Stimulated activated CD4-positive, alpha-beta T cell treated with anti-CD3 and anti-CD28 coated beads, Interleukin-4, amount 100 ng/mL, for 24 hours (primary cell): ENCODE data around the gene DIAPH2.

ENCODE experiments used
- DNase-seq: peaks from one replicate; pipeline ENCODE4 v3.0.0-alpha.2; 2020

DIAPH2 gene

GRCh38 chrX:96982161-96982560, 297.5 kb downstream of the DIAPH2 start:
- no peak for DNase-seq

GRCh38 chrX:96984538-96984937, 299.9 kb downstream of the DIAPH2 start:
- DNase-seq: no peak

- no peak for DNase-seq
Measured at GRCh38 chrX:96985046-96985445, 300.4 kb downstream of the DIAPH2 start.

GRCh38 chrX:96987228-96987627, 302.6 kb downstream of the DIAPH2 start:
- no peak for DNase-seq

GRCh38 chrX:96989830-96990571, 305.4 kb downstream of the DIAPH2 start:
- no peak for DNase-seq

GRCh38 chrX:96994093-96994492, 309.5 kb downstream of the DIAPH2 start:
- no peak for DNase-seq

- no peak for DNase-seq
Measured at GRCh38 chrX:96997196-96997595, 312.6 kb downstream of the DIAPH2 start.

- DNase-seq: no peak
Measured at GRCh38 chrX:97000682-97001368, 316.2 kb downstream of the DIAPH2 start.

GRCh38 chrX:97006167-97006566, 321.5 kb downstream of the DIAPH2 start:
- DNase-seq: no peak

- no peak for DNase-seq
Measured at GRCh38 chrX:97009391-97009790, 324.7 kb downstream of the DIAPH2 start.

- no peak for DNase-seq
Measured at GRCh38 chrX:97011540-97011939, 326.9 kb downstream of the DIAPH2 start.

- DNase-seq: no peak
Measured at GRCh38 chrX:97016106-97016505, 331.5 kb downstream of the DIAPH2 start.

GRCh38 chrX:97021680-97022079, 337.0 kb downstream of the DIAPH2 start:
- DNase-seq: no peak

GRCh38 chrX:97026406-97026805, 341.8 kb downstream of the DIAPH2 start:
- DNase-seq: no peak

- no peak for DNase-seq
Measured at GRCh38 chrX:97027384-97027922, 342.8 kb downstream of the DIAPH2 start.

GRCh38 chrX:97030463-97030862, 345.8 kb downstream of the DIAPH2 start:
- DNase-seq: no peak

- DNase-seq: no peak
Measured at GRCh38 chrX:97030947-97031346, 346.3 kb downstream of the DIAPH2 start.

GRCh38 chrX:97039363-97040029, 354.9 kb downstream of the DIAPH2 start:
- DNase-seq: peak; percentile 4

- DNase-seq: no peak
Measured at GRCh38 chrX:97045470-97045869, 360.8 kb downstream of the DIAPH2 start.

GRCh38 chrX:97046867-97047266, 362.2 kb downstream of the DIAPH2 start:
- no peak for DNase-seq

GRCh38 chrX:97050392-97050791, 365.8 kb downstream of the DIAPH2 start:
- no peak for DNase-seq

GRCh38 chrX:97057349-97057909, 372.8 kb downstream of the DIAPH2 start:
- no peak for DNase-seq

GRCh38 chrX:97060020-97060419, 375.4 kb downstream of the DIAPH2 start:
- DNase-seq: no peak
